ENCODE results near the gene C1orf141. TPM values are rescaled to one million over a fixed set of nuclear protein-coding genes. Genes with fewer than 3 reads are reported as not detected.
"Not testable (repeated sequence)": the region's sequence is repeated elsewhere in the genome, so short reads cannot be mapped to it uniquely, and the experiment has no call there.

Gene C1orf141
- total RNA-seq, 3 donors from 2014 or later = not detected

GRCh38 chr1:67144696-67145095, 9.9 kb upstream of the C1orf141 start:
- Histone ChIP-seq H3K27ac (no peak overlapping the region), H3K9me3 (no peaks in the 10 kb centered on the region)
- intact Hi-C loops (cut with DNase I; ENCODE audit: low total_unique reads) = no loop called here

GRCh38 chr1:67143966-67144365, 9.2 kb upstream of the C1orf141 start:
- no peaks in the 10 kb centered on the region for H3K36me3 ChIP-seq
- no peak overlapping the region for H3K4me3 ChIP-seq
- no peaks in the 10 kb centered on the region for H3K9me3 ChIP-seq
- H3K4me1 ChIP-seq = peaks cover 0 to 8% of the 10 kb centered on the region in 2 donors
- intact Hi-C loops (cut with DNase I; ENCODE audit: low total_unique reads) = no loop called here
- no peak for TF ChIP-seq CTCF (IDR thresholded peaks at IDR 0.05)
- no peak for TF ChIP-seq POLR2A (IDR thresholded peaks at IDR 0.05)
- TF ChIP-seq POLR2AphosphoS5 (IDR thresholded peaks at IDR 0.05) = no peak
- H3K27me3 ChIP-seq = no peaks in the 10 kb centered on the region
- no peak for DNase-seq (ENCODE audit: low spot score in 2 of 2)
- no peak overlapping the region for H3K27ac ChIP-seq

More at GRCh38 chr1:67144696-67145095, 9.9 kb upstream of the C1orf141 start:
- no peaks in the 10 kb centered on the region for H3K36me3 ChIP-seq
- H3K27me3 ChIP-seq = no peaks in the 10 kb centered on the region
- H3K4me3 ChIP-seq = no peak overlapping the region
- H3K4me1 ChIP-seq = peaks cover 0 to 12% of the 10 kb centered on the region in 2 donors
- DNase-seq (ENCODE audit: low spot score in 2 of 2) = no peak
- no peak for TF ChIP-seq POLR2A (IDR thresholded peaks at IDR 0.05)
- no peak for TF ChIP-seq CTCF (IDR thresholded peaks at IDR 0.05)
- no peak for TF ChIP-seq POLR2AphosphoS5 (IDR thresholded peaks at IDR 0.05)

- TF ChIP-seq POLR2AphosphoS5 (IDR thresholded peaks at IDR 0.05) (no peak), POLR2A (IDR thresholded peaks at IDR 0.05) (no peak), CTCF (IDR thresholded peaks at IDR 0.05) (no peak)
- no peak for DNase-seq (ENCODE audit: low spot score in 2 of 2)
- H3K4me3 ChIP-seq = no peak overlapping the region
- H3K36me3 ChIP-seq = no peaks in the 10 kb centered on the region
- no peaks in the 10 kb centered on the region for H3K9me3 ChIP-seq
- H3K27ac ChIP-seq = no peak overlapping the region
- peaks cover 0 to 6% of the 10 kb centered on the region in 2 donors for H3K4me1 ChIP-seq
- no peaks in the 10 kb centered on the region for H3K27me3 ChIP-seq
- intact Hi-C loops (cut with DNase I; ENCODE audit: low total_unique reads) = no loop called here
Measured at GRCh38 chr1:67142931-67143330, 8.2 kb upstream of the C1orf141 start.

- DNase-seq (ENCODE audit: low spot score in 2 of 2); intact Hi-C loops (cut with DNase I; ENCODE audit: low total_unique reads); H3K36me3 ChIP-seq; H3K4me1 ChIP-seq; H3K27ac ChIP-seq; H3K9me3 ChIP-seq; H3K27me3 ChIP-seq; H3K4me3 ChIP-seq: not testable (repeated sequence)
Measured at GRCh38 chr1:67141832-67142231, 7.1 kb upstream of the C1orf141 start.

- DNase-seq (ENCODE audit: low spot score in 2 of 2) = no peak
- Histone ChIP-seq H3K27me3 (no peaks in the 10 kb centered on the region), H3K9me3 (no peaks in the 10 kb centered on the region), H3K4me3 (no peak overlapping the region), H3K27ac (no peak overlapping the region), H3K4me1 (peaks cover 0 to 6% of the 10 kb centered on the region in 2 donors), H3K36me3 (no peaks in the 10 kb centered on the region)
- intact Hi-C loops (cut with DNase I; ENCODE audit: low total_unique reads) = no loop called here
- TF ChIP-seq POLR2AphosphoS5 (IDR thresholded peaks at IDR 0.05) = no peak
- TF ChIP-seq CTCF (IDR thresholded peaks at IDR 0.05) = no peak
- TF ChIP-seq POLR2A (IDR thresholded peaks at IDR 0.05) = no peak
Measured at GRCh38 chr1:67140460-67140859, 5.7 kb upstream of the C1orf141 start.
